Esophagus mucosa (tissue), 1 donor: ENCODE data around the gene NCK1. TPM values are rescaled to one million over a fixed set of nuclear protein-coding genes. Genes with fewer than 3 reads are reported as not detected.
A peak's percentile ranks its signal among the peaks of the same experiment; 100 is the strongest.

Source experiments
- ATAC-seq: fragments of 200-7000 bp; cut with Tn5 transposase; one replicate; pipeline ENCODE4 v1.9.1; 2020
- total RNA-seq: library from RNA; stranded (reverse); gene quantifications from one replicate; pipeline ENCODE4 v1.2.4, GENCODE V29; 2023
- donor health status: DM: yes; HTN: yes; CAD: no.

NCK1 gene
- total RNA-seq: 61.9 TPM

DNA sequence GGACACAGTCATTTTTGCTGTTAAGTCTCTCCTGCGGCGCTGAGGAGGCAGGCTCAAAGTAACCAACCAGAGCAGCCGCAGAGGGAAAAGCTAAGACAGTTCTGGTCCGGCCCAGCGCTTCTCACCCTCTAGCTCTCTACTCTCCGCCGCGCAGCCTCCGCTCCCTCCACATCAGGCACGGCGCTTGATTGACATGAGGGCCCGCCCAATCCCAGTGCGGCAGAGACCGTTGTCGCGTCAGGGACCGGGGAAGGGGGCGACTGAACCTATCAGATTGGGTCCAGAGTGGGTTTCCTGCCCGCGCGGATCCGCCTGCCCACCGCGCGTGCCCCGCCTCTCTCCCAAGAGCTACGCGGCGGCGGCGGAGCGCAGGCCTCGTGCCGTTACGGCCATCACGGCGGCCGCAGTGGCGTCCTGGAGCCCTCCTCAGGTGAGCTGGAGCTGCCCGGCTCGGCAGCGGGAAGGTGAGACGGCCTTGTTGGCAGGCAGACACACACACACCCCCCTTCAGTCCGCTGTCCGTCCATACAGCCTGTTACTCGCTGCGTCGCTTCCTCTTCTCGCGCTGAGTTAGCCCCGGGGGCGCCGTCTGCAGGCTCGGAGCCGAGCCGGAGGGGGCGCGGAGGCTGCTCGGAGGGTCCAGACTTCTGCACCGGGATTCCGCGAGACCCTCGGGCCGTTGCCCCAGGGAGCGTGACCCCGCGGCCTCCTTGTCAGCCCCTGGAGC lies at the start of gene NCK1:
Gene NCK1, plus strand, starts transcription at position 319 of the 727 bp plus-strand sequence. CDS start 65,794 bp downstream, outside the sequence.
- peak; percentile 100 for ATAC-seq

GRCh38 chr3:136817448-136817847 lies 44.6 kb upstream of the NCK1 start:
- peak; percentile 27 for ATAC-seq

- peak; percentile 67 for ATAC-seq
These were observed 43.7 kb upstream of the NCK1 start for GRCh38 chr3:136818191-136818768.

DNA sequence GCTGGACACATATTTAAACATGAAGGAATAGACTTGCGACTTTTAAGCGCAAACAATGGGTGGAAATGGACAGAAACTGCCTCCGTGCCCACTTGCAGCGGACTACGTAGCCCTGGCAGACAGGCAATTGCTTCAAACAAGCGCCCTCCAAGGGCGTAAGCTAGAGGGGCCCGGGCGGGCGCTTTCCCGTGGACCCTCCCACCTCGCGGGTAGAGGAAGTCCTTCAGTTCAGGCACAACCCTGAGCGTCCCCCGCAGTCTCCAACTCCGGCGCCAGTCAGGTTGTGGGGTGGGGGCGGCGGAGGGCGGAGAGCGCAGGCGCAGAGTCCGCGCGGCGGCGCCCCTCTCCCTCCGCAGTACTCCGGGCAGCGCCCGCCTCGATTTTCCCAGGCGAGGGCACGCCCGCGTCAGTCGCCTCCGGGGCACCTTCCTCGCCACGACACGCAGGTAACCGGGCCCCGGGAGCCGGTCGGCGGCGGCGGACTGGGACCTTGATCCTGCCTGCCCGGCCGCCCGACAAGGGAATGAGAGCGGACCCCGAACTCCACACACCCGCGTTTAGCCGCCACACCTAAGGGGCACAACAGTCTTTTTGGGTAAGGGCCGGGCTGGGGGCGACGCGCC lies 43.1 kb upstream of the NCK1 start, which contains the start of gene SLC35G2:
Gene SLC35G2, plus strand, starts transcription at position 358 of the 623 bp plus-strand sequence. CDS start 35,335 bp downstream, outside the sequence.
- peak; percentile 64 for ATAC-seq

DNA sequence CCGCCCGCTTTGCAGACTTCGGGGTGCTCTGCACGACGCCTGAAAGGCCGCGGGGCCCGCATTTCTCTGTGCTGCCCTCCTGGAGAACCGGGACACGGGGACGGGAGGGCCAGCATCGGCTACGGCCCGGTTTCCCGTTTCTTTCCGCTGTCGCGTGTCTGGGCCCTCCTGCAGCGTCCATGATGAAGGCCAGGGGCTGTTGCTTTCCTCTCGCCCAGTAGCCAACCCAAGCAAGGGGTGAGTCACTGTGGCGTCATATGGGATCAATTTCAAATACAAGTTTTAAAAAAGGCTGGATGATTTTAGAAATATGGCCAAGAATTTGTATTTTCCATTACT lies 42.6 kb upstream of the NCK1 start:
- peak; percentile 64 for ATAC-seq

DNA sequence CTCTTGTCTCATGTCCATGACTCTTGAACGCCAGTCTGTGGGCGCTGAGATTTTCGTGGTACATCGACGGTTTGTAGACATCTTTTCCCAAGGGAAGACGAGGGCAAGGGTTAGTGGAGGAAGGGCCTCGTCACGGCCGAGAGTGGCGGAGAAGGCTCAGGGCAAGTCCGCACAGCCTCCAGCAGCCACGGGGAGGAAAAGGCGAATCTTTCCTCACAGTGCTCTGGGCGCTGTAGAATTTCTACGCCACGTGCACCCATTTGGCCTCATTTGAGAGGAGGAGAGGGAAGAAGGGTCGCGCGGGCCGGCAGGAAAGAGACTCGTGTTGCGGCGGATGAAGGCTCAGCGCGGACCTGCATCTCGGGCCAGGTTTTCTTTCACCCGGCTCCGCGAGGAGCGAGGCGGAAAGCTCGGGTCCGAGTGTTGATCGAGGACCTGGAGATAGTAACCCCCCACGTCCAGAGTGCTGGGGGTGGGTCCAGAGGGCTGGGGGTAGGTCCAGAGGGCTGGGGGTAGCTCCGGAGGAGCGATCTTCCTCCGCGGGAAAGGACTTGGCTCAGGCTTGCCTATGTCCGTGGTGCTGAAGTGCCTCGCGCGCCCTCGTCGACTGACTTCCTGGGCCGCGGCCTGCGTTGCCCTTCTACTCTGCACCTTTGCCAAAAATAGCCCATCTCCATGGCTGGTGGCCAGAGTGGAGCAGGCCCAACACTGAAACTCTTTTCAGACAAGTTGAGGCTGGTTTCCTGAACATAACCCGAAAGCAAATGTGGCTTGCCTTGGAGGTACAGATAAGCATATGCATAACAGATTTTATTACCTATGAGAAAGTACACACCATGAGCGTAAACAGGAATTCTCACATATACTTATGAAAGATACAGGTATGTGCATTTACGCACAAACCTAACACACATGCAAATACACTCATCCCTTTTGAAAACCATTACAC lies 42.0 kb upstream of the NCK1 start:
- ATAC-seq: peak; percentile 69

DNA sequence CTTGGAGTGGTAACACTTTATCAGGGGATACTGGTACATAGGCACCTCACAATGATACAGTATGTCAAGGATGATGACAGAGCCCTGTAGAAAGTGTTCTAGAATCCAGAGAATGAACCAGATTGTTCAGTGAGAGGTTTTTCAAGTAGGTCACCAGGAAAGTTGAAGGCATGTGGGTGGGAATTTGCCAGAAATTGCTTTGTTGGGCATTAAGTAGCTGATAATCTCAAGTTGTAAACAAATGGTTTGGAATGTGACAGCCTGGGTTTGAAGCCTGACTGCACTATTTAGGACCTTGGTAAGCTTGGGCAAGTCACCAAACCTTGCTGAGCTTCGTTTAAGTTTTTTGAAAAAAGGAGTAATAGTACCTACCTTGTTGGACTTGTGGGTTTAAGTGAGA lies 30.5 kb upstream of the NCK1 start:
- ATAC-seq: no peak

DNA sequence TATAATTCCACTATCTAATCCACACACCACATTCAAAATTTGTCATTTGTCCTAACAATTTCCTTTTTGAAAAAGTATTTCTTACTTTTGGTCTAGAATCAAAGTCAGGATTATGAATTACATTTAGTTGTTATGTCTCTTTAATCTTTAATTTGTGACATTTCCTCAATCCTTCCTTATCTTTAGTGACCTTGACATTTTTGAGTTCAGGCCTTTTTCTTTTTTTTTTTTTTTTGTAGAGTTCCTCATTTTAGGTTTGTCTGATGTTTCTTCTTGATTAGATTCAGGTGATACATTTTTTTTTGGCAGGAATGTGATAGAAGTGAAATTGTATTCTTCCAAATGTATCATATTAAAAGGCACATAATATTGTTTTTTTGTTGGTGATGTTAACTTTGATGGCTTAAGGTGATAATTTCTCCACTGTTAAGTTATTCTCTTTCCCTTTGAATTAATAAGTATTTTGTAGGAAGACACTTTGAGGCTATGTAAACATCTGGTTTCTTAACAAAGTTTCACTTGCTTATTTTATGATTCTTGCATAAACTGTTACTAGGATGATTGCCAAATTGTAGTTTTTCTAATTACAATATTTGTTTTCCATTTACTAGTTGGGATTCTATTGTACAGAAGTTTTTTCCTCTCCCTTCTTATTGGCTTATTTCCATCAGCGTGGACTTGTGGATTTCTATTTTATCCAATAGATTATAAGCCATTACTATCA lies 26.8 kb upstream of the NCK1 start:
- no peak for ATAC-seq

GRCh38 chr3:136835813-136836510 lies 26.0 kb upstream of the NCK1 start:
- no peak for ATAC-seq

GRCh38 chr3:136836511-136837156 lies 25.4 kb upstream of the NCK1 start:
- ATAC-seq: no peak

DNA sequence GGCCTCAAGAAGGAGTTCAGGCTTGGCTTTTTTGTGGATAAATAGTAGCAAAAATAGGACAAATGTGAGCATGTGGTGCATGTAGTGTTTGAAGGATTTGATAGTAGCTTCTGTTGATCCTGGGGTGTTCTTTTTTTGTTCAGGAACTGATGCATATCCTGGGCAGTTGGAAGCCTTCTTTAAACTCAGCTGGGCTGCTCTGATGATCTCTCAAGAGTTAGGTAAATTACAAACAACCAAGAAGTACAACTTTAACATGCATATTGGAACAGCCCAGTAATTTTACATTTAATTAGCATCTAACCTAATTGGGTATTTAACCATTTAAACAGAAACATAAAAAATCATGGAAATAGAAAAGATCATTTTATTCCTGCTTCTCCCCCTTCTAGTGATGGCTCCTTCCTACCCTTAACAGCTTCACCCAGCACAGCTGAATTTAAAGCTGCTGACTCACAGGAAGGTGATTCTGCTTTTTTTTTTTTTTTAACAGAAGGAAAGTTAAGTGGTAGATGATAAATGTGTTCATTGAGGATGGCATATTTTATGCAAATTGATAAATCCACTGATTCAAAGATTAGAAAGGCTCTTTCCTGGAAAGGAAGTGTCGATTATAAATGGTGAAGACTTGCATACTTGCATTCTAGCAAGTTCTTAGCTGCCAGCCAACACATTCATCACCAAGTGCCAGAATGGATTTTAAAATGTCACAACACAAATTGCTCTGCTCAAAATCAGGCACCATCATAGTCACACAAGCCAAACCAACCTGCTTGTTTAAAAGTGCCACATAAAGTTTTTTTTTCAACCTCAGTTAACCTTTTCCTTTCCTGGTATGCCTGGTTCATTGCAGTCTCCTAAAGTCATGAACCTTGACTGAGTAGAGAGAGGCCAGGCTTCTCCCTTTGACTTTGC lies 23.1 kb upstream of the NCK1 start:
- ATAC-seq: peak; percentile 58

- ATAC-seq: no peak
These were observed 22.5 kb upstream of the NCK1 start for GRCh38 chr3:136839556-136839931.

- no peak for ATAC-seq
These were observed 21.8 kb upstream of the NCK1 start for GRCh38 chr3:136840252-136840651.

DNA sequence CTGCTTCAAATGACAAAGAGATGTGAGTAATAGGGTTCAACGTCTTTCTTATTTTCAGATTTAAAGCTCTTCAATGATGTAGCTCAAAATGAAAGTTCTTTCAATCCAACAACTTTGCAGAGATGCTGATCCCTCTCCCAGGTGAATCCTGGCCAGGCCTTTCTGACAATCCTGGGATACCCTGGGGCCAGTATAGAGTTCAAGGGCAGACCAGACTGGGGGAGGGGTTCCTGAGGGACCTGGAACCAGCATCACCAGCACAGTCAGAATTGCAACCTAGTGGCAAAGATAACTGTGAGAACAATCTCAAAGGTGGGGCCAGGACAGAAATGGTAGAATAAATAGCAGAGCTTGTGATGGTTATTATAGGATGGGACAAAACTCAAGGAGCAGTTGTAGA lies 19.7 kb upstream of the NCK1 start:
- no peak for ATAC-seq

DNA sequence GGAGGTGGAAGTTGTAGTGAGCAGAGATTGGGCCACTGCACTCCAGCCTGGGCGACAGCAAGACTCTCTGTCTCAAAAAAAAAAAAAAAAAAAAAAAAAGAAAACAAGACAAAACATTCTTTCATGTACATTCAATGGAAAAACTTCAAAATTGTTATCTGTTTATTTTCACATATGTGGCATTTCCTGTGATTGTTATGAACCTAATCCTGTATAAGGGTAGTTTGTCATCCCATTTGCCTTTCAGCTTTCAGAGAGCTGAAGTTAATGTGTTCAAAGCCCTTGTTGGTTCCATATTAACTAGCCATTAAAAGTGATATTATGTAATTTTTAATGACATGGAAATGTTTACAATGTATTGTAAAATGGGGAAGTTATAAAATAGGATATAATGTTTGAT lies 17.3 kb upstream of the NCK1 start:
- ATAC-seq: no peak

DNA sequence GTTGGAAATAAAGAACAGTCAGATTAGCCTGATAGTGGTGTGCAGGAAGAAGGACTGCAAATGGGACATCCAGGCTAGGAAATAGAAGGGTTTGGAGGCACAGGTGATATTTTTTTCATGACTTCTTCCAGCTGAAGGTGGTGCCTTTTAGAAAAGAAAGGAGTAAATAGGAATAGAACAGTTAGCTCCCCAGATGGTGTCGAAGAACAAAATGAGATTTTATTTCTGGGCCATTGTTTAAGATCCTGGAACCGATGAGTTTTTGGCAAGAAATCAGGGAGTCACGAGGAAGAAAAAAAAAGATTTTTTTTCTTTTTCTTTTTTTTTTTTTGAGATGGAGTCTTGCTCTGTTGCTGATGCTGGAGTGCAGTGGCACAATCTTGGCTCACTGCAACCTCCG lies 9.8 kb upstream of the NCK1 start:
- no peak for ATAC-seq

- ATAC-seq: no peak
These were observed 5.3 kb upstream of the NCK1 start for GRCh38 chr3:136856665-136857064.

DNA sequence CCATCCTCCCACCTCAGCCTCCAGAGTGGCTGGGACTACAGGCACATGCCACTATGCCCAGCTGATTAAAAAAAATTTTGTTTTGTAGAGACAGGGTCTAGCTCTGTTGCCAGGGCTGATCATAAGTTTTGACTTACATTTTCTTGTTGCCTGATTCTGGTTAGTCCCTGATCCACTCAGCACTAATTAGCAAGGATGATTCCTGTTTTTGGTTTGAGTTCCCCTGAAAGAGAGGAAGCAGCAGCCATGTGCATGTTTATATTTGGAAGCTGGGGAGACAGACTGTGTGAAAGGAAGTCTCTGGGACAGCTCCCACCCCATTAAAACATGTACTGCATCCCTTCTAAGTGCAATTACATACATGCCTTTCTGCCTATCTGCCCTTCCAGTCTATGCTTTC lies 3.6 kb upstream of the NCK1 start:
- no peak for ATAC-seq

GRCh38 chr3:136860541-136860940 lies 1.5 kb upstream of the NCK1 start:
- ATAC-seq: no peak
